GM19240 (cell line): ENCODE measurements around the gene SERPINB5.
"Not testable (repeated sequence)": the region's sequence is repeated elsewhere in the genome, so short reads cannot be mapped to it uniquely, and the experiment has no call there.

Experiments used
- DNase-seq: peaks from one replicate; pipeline ENCODE4 v3.0.0; 2011; ENCODE audit warnings: low spot score; ENCODE audit not compliant: insufficient read length

Gene SERPINB5

GRCh38 chr18:63476668-63477067, at the start of gene SERPINB5:
Gene SERPINB5 (plus strand): TSS chr18:63476958. CDS start chr18:63484429, 7,471 bp downstream.
- DNase-seq, result no peak

- no peak for DNase-seq
Observed at GRCh38 chr18:63427558-63427957, 49.2 kb upstream of the SERPINB5 start.

GRCh38 chr18:63430526-63430925, 46.2 kb upstream of the SERPINB5 start:
- DNase-seq, result no peak

GRCh38 chr18:63431180-63431579, 45.6 kb upstream of the SERPINB5 start:
- DNase-seq, result no peak

- no peak for DNase-seq
Observed at GRCh38 chr18:63433334-63433866, 43.4 kb upstream of the SERPINB5 start.

- DNase-seq, result no peak
Observed at GRCh38 chr18:63438181-63438580, 38.6 kb upstream of the SERPINB5 start.

GRCh38 chr18:63439334-63439733, 37.4 kb upstream of the SERPINB5 start:
- DNase-seq, result no peak

GRCh38 chr18:63440219-63440618, 36.5 kb upstream of the SERPINB5 start:
- DNase-seq, result no peak

GRCh38 chr18:63440881-63441280, 35.9 kb upstream of the SERPINB5 start:
- no peak for DNase-seq

- no peak for DNase-seq
Observed at GRCh38 chr18:63443829-63444228, 32.9 kb upstream of the SERPINB5 start.

GRCh38 chr18:63444580-63444979, 32.2 kb upstream of the SERPINB5 start:
- no peak for DNase-seq

- no peak for DNase-seq
Observed at GRCh38 chr18:63445037-63445436, 31.7 kb upstream of the SERPINB5 start.

GRCh38 chr18:63446266-63446665, 30.5 kb upstream of the SERPINB5 start:
- DNase-seq, result no peak

GRCh38 chr18:63447066-63447465, 29.7 kb upstream of the SERPINB5 start:
- no peak for DNase-seq

GRCh38 chr18:63449426-63449825, 27.3 kb upstream of the SERPINB5 start:
- no peak for DNase-seq

- no peak for DNase-seq
Observed at GRCh38 chr18:63451799-63452660, 24.7 kb upstream of the SERPINB5 start.

GRCh38 chr18:63452751-63453150, 24.0 kb upstream of the SERPINB5 start:
- not testable (repeated sequence) for DNase-seq

- DNase-seq, result no peak
Observed at GRCh38 chr18:63454497-63454896, 22.3 kb upstream of the SERPINB5 start.

GRCh38 chr18:63457977-63458376, 18.8 kb upstream of the SERPINB5 start:
- no peak for DNase-seq

- DNase-seq, result no peak
Observed at GRCh38 chr18:63460414-63460813, 16.3 kb upstream of the SERPINB5 start.

- no peak for DNase-seq
Observed at GRCh38 chr18:63464434-63464833, 12.3 kb upstream of the SERPINB5 start.

GRCh38 chr18:63465059-63465458, 11.7 kb upstream of the SERPINB5 start:
- DNase-seq, result no peak

GRCh38 chr18:63467699-63468098, 9.1 kb upstream of the SERPINB5 start:
- DNase-seq, result no peak
